GM12801 (cell line): ENCODE measurements around the gene C19orf85.

Source experiments
- TF ChIP-seq, protein P1 (sequence below): IDR thresholded peaks from one replicate; pipeline ENCODE4 v1.5.1; 2011; ENCODE audit warnings: control low read depth; ENCODE audit not compliant: insufficient read length; ENCODE audit errors: extremely low read depth

Gene C19orf85

GRCh38 chr19:55467236-55468053 is 2.9 kb upstream of the C19orf85 start:
- TF ChIP-seq, protein P1, sequence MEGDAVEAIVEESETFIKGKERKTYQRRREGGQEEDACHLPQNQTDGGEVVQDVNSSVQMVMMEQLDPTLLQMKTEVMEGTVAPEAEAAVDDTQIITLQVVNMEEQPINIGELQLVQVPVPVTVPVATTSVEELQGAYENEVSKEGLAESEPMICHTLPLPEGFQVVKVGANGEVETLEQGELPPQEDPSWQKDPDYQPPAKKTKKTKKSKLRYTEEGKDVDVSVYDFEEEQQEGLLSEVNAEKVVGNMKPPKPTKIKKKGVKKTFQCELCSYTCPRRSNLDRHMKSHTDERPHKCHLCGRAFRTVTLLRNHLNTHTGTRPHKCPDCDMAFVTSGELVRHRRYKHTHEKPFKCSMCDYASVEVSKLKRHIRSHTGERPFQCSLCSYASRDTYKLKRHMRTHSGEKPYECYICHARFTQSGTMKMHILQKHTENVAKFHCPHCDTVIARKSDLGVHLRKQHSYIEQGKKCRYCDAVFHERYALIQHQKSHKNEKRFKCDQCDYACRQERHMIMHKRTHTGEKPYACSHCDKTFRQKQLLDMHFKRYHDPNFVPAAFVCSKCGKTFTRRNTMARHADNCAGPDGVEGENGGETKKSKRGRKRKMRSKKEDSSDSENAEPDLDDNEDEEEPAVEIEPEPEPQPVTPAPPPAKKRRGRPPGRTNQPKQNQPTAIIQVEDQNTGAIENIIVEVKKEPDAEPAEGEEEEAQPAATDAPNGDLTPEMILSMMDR, result no peak

GRCh38 chr19:55466241-55466614 is 1.7 kb upstream of the C19orf85 start:
- TF ChIP-seq, protein P1, result no peak

GRCh38 chr19:55465460-55466240 is 1.1 kb upstream of the C19orf85 start:
- TF ChIP-seq, protein P1, result no peak

GRCh38 chr19:55464039-55464661 is 401 bp downstream of the C19orf85 start:
- TF ChIP-seq, protein P1, result no peak

GRCh38 chr19:55463583-55464031 is 944 bp downstream of the C19orf85 start:
- TF ChIP-seq, protein P1, result no peak

GRCh38 chr19:55462722-55463121 is 1.8 kb downstream of the C19orf85 start:
- TF ChIP-seq, protein P1, result no peak

GRCh38 chr19:55461974-55462626 is 2.5 kb downstream of the C19orf85 start:
- TF ChIP-seq, protein P1, result no peak
